HG03108 (cell line): ENCODE measurements around the gene CDC42BPG.

ENCODE experiments used
- ATAC-seq: cut with Tn5 transposase; IDR thresholded peaks from one replicate; pipeline ENCODE4 v1.9.1; 2021; ENCODE audit warnings: moderate library complexity; ENCODE audit not compliant: unreplicated experiment

Gene CDC42BPG

GRCh38 chr11:64790205-64791095, 54.0 kb downstream of the CDC42BPG start:
- no peak for ATAC-seq

- no peak for ATAC-seq
Measured at GRCh38 chr11:64789331-64790204, 54.9 kb downstream of the CDC42BPG start.

GRCh38 chr11:64788321-64789215, 55.9 kb downstream of the CDC42BPG start:
- ATAC-seq = no peak

- no peak for ATAC-seq
Measured at GRCh38 chr11:64787526-64788320, 56.7 kb downstream of the CDC42BPG start.

GRCh38 chr11:64786308-64786707, 58.1 kb downstream of the CDC42BPG start:
- no peak for ATAC-seq

GRCh38 chr11:64784813-64785581, 59.5 kb downstream of the CDC42BPG start:
- no peak for ATAC-seq

GRCh38 chr11:64778473-64779298, 65.8 kb downstream of the CDC42BPG start, which contains the start of gene SF1:
Gene SF1 (minus strand): TSS chr11:64778542. CDS start chr11:64778392, 150 bp downstream.
- ATAC-seq = peak; percentile 77

- ATAC-seq = peak; percentile 9
Measured at GRCh38 chr11:64778223-64778472, 66.3 kb downstream of the CDC42BPG start.

GRCh38 chr11:64777449-64778222, 66.8 kb downstream of the CDC42BPG start:
- no peak for ATAC-seq

GRCh38 chr11:64776875-64777274, 67.6 kb downstream of the CDC42BPG start:
- no peak for ATAC-seq

GRCh38 chr11:64776425-64776824, 68.0 kb downstream of the CDC42BPG start:
- no peak for ATAC-seq

GRCh38 chr11:64774144-64774543, 70.3 kb downstream of the CDC42BPG start:
- ATAC-seq = no peak
